Right forelimb (tissue), 1 donor: ENCODE measurements around the gene ZNF576.
"Not testable (repeated sequence)": the region's sequence is repeated elsewhere in the genome, so short reads cannot be mapped to it uniquely, and the experiment has no call there.

Experiments
- DNase-seq: peaks from one replicate; pipeline ENCODE4 v3.0.0-alpha.2; 2018

Gene ZNF576

DNA sequence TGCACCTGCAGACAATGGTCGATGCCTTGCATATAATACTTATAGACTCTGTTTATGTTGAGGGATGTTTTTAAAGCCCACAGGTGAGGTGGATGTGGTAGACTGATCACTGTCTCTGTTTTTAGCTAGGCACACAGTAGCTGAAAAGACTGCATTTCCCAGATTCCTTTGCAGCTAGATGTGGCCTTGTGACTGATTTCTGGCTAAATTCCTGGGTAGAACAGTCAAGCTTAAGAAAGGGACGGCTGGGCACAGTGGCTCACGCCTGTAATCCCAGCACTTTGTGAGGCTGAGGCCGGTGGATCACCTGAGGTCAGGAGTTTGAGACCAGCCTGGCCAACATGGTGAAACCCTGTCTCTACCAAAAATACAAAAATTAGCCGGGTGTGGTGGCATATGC, 3.9 kb downstream of the ZNF576 start:
- not testable (repeated sequence) for DNase-seq

DNA sequence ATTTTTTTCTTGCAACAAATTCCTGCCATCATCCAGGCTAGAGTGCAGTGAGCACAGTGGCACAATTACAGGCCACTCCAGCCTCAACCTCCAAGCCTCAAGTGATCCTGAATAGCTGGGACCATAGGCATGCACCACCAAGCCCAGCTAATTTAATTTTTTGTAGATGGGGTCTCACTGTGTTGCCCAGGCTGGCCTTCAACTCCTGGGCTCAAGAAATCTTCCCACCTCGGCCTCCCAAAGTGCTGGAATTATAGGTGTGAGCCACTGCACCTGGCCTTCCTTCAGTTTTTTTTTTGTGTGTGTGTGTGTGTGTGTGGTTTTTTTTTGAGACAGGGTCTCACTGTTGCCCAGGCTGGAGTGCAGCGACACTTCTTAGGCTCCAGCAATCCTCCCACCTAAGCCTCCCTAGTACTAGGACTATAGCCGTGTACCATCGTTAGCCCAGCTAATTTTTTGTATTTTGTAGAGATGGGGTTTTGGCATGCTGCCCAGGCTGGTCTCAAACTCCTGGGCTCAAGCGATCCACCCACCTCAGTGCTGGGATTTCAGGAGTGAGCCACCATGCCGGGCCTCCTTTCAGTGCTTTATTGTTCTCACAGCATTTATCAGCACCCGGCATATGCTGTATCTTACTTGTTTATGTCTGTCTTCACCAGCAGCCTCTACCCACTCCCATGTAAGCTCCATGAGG, 9.6 kb downstream of the ZNF576 start:
- DNase-seq = no peak

DNA sequence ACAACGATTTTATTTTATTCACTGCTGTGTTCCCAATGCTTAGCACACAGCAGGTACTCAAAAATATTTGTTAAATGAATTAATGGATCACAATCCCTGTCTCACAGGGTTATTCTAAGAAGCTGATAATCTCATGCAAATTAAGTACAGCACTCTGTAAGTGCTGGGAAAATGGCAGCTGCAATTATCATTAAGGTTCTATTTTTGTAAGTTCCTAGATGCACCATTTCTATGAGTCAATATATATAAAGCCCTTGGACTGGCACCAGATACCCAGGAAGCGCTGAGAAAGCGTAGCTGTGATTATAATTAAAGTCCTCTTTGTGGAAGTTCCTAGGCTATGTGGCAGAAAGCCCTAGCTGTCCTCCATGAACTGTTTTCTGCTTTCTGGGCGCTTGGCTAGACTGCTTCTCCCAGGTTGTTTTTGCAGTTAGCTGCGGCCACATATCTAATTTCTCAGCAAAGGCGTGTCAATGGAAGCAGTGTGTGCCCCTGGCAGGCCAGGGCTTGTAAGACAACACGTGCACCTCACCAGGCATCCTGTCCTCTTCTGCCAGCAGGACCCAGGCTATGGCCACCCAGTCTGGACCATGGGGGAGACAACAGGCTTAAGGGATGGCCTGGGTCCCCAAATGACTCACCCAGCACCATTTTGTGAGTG, 10.3 kb downstream of the ZNF576 start:
- no peak for DNase-seq

DNA sequence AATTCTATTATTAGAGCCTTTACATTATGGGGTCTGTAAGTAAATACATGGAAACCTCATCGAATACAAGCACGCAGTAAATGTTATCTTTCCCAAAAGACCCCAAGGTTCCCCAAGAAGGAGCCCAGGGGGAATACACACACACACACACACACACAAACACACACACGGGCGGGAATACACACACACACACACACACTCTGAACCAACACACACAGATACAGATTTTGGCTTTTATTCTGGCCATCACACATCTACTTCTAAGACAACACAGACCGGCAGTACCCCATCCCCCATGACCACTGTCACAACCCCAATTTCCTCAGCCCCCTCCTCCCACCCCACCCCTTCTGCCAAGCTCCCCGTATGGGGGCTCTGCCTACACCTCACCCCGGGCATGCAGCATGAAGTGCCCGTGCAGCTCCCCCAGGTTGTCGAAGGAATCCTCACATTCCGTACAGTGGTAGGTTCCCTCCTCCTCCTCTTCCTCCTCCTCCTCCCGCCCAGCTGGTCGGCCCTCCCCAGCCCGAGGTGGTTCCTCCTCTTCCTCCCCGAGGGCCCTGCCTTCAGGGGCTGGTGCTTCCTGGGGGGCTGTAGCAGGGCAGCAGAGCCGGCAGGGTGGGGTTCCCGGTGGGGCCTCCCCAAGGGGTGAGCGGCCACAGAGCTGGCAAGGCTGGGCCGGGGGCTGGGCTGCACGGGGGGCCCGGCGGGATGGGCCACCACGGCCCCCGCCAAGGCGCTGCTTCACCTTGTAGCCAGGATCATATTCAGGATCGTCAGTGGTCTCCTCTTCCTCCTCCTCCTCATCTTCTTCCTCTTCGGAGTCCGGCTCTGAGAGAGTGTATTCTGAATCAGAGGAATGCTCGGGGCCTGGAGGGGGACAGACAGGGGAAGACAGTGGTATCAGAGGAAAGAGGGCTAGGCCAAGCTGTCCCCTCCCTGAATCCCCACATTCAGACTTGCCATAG, 11.1 kb downstream of the ZNF576 start:
- DNase-seq = no peak

DNA sequence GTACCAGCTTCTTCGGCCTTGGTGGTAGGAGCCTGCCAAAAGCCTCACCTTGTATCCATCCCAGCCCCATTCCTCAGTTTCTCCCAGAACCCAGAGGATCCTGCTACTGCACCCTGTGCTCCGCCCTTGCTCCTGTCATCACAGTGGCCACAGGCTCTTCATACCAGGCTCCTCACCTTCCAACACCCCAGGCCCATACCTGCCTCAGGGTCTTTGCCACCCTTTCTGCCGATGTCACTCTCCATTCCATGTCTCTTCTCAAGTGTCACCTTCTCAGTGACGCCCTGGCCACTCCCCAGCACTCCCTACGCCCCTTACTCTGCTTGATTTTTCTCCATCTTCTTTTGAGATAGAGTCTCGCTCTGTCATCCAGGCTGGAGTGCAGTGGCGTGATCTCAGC, 13.5 kb downstream of the ZNF576 start:
- no peak for DNase-seq

DNA sequence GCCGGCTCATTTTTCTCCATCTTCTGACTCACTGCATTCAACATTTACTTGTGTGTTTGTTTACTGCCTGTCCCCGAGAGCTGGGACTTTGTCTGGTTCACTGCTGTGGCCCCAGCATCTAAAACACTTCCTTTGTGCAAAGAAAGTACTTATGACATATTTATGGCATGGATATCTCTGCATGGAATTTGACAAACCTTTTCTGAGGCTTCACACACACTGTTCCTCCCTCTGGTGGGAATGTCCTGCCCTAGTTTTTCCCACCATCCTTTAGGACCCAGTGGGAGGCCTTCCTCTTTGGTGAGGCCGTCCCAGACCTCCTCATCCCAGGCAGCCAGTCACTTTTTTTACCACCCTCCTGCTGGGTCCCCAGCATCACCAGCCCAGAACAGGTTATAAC, 14.1 kb downstream of the ZNF576 start:
- no peak for DNase-seq

DNA sequence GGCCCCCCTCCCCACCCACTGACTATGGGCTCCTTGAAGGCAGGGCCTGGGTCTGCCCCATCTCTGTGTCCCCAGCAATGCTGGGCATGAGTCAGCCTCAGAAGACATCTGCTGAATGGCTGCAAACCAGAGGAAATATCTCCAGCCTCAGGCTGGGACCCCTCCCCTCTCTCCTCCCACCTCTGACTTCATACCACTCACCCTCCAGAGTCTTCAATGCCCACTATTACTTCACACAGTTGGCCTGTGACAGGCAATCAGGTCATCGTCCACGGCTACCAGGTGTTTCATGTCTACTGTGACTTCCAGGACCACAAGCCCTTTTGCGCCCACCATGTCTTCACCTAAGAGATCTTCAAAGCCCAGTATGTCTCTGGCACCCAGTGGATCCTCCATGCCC, 15.4 kb downstream of the ZNF576 start, which contains the start of gene SRRM5:
TSS of gene SRRM5 (plus strand) at position 301 of the 400 bp plus-strand sequence. CDS start at position 335, 34 bp downstream.
- no peak for DNase-seq

DNA sequence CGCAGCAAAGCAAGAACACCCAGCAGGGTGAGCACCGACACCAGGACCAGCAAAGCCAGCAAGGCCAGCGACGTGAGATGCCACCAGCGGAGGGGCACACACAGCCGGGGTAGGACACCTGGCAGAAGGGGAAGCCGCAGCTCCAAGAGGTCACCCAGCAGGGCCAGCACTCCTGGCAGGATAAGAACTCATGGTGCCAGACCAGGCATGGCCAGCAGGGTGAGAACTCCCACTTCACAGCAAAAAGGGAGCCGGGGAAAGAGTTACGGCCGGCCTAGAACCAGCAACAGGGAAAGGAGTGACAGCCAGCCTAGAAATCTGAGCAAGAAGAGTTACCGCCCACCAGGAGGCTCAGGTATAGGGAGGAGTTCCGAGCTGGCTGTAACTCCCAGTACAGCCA, 16.0 kb downstream of the ZNF576 start:
- no peak for DNase-seq

DNA sequence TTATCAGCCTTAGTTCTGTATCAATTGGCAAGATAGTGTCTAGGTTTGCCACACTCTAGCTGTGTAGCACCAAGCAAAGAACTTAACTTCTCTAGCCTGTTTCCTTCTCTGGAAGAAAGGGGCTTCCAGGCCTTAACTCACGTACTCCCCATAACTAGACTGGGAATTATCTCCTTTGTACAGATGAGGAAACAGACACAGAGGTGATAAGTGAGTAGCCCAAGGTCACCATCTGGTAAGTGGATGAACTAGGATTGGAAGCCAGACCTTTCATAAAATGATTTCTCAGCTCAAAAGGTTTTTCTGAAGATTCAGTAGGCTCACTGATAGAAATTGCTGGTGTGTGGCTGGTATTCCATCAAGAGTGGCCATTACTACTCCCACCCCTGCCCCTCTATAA, 19.9 kb downstream of the ZNF576 start:
- DNase-seq = no peak

DNA sequence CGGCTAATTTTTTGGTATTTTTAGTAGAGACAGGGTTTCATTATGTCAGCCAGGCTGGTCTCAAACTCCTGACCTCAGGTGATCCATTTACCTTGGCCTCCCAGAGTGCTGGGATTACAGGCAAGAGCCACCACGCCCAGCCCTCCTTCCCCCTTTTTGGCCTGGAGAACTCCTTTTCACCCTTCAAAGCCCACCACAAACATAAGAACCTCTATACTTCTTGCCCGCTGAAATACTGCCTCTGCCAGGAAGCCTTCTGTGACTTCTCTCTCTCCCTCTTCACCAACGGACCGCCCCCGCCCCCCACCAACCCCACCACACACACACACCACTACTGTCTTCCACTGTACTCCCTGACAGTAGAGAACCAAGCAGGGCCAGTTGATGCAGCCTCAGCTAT, 20.6 kb downstream of the ZNF576 start:
- no peak for DNase-seq

DNA sequence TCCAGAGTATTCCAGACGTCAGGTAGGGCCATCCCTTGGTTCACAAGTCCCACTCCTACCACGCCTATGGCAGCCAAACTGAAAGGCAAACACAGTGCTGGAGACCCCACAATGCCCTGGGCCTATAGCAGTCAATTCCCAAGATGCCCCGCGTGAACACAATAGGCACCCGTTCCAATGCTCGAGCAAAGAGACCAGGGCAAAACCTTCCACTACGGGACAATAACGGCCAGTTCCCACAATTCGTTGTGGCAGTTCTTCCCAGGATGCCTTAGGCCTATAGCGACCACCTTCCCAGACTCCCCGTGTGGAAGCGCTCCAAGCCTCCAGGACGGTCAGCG, 22.5 kb downstream of the ZNF576 start:
- DNase-seq = no peak

DNA sequence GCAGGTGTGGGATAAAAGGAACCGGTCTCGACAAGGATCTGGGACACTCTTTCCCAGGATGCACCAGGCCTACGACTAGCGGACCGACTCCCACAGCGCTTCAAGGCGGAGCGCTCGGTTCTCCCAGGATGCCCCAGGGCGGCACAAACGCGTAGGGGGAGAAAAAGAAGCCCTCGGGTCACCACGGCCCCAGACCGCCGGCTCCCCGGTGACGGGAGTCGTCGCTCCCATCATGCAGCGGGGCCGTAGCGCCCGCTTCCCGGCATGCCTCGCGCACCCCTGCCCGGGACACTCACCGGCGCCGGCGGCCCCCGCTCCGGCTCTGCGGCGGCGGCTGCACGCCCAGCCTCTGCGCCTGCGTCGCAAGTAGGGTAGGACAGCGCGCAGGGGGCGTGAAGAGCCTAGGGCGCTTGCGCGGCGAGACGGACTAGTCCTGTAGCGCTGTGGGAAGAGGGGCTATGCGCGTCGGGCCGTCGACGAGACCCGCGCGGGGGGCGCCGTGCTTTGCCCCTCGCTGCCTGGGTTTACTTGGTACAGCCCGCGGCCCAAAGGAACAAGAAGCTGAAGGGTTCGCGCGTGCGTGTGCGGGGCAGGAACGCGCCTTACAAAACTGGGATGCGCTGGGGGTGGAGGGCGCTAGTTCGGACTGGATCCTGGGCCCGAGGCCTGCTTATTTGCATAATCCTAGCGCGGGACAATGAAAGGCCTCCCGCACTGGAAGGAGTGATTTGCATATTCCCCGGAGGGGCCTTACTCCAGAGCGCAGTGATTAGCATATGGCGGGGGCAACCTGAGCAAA, 23.1 kb downstream of the ZNF576 start, which contains the start of gene ZNF428:
TSS of gene ZNF428 (minus strand) at position 368 of the 799 bp plus-strand sequence. CDS start 5,325 bp downstream, outside the sequence.
- peak; percentile 92 for DNase-seq

DNA sequence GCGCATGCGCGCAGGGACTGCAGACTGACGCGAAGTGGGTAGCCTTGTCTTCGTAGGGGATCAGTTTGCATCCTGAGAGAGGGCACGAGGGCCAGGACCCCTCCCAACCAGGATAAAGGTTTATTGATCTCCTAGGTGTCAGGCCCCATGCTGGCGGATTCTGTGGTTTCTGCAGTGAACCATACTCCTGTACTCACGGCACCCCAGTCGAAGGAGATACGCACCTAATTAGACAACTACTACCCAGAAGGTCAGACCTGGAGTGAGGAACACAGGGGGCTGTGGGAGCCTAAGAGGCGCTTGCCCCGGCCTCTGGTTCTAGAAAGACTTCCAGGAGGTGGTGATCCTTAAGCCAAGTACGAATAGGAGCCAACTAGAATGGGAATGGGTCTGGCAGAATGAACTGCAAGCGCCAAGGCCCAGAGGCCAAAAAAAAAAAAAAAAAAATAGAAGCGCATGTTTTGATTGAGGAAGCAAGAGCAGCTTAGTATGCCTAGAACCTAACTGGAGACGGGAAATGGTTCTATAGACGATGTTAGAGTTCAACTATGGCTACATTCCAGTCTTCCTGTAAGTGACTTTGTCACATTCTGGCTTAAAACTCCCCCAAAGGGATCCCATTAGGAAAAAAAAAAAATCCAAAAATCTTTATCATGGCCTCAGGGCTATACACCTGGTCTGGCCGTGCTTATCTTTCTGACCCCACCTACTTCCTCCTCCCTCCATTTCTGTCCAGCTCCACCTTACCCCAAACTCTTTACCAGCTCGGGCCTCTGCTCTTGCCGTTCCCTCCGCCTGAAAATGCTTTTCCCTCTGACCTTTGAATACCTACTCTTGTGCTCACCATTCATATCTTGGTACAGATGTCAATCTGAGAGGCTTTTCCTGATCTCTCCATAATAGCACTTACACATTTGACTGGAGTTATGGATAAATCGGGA, 23.9 kb downstream of the ZNF576 start:
- DNase-seq = no peak

DNA sequence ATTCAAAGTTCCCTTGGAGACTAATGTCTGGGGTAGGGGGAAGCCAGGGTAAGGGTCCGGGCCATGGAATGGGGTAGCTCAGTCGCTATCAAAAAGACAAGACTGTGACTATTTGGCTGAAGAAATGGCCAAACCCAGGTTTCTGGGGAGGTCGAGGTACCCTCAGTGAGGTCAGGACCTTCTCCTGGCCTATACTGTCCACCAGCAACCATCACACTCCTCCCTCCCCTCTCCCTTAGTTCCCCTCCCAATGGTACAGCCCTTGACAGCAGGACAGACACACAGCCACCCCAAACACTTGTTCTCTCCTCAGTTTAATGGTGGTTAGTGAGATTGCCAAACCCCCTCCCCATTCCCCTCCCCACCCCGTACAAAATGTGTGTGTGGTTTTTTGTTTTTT, 25.7 kb downstream of the ZNF576 start:
- no peak for DNase-seq

DNA sequence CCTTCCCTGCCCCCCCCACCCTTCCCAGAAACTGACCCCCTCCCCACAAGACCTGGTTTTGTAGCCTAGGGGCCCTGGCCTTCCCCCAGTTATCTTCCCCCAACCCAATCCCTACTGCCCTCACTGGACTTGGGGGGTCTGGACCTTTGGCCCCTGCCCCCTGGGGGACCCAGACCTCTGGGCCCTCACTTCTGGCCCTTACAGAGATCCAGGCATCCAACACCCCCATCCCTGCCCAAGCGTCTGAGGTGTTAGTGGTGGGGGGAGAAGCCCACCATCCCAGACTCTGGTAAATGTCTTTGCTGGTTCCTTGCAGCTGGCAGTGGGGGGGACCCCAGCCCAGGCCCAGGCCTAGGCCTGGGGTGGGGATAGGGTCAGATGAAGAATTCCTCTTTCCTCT, 26.6 kb downstream of the ZNF576 start:
- DNase-seq = no peak

DNA sequence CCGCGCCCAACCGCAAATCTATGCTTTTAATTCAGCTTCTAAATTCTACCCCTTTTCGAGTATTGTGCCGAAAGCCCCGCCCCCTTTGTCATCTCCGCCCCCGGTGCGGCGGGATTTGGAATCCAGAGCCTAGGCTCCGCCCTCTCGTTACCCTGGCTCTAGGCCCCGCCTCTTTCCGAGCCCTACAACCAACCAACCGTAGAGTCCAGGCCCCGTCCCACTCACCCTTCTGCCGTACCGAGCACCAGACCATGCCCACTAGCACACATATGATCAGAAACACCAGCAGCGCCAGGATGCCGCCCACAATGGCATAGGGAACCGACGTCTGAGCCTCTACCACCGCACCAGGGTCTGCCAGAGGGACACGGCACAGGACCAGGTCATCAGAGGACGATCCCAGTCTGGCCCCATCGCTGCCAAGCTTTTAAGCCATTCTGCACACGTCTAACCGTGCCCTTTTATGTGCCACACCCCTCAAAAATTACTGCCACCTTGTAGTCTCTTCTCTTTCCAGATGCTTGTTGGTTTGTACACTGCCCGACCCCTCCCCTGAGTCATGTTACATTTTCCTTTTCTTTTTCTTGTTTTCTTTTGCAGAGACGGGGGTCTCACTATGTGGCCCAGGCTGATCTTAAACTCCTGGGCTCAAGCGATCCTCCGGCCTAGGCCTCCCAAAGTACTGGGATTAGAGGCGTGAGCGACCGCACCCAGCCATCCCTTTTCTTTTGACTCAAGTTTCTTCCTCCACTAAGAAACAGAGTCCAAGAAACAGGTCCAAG, 27.7 kb downstream of the ZNF576 start:
- DNase-seq = no peak

DNA sequence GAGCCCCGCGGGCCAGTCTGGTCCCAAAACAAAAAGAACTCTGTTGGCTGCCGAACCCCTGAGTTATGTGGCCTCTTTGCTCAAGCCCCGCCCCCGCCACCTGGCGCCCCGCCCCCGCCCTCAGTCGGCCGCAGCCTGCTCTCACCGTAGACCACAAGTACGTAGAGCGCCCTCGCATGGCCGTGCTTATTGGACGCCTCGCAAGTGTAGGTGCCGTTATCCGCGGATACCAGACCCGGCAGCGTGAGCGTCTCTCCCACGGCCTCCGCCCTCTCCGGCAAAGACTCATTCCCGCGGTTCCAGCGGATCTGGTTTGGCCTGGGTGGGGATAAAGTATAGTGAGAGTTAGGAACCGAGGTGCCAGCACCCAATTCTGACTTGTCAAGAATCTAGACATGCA, 28.5 kb downstream of the ZNF576 start:
- DNase-seq = no peak

DNA sequence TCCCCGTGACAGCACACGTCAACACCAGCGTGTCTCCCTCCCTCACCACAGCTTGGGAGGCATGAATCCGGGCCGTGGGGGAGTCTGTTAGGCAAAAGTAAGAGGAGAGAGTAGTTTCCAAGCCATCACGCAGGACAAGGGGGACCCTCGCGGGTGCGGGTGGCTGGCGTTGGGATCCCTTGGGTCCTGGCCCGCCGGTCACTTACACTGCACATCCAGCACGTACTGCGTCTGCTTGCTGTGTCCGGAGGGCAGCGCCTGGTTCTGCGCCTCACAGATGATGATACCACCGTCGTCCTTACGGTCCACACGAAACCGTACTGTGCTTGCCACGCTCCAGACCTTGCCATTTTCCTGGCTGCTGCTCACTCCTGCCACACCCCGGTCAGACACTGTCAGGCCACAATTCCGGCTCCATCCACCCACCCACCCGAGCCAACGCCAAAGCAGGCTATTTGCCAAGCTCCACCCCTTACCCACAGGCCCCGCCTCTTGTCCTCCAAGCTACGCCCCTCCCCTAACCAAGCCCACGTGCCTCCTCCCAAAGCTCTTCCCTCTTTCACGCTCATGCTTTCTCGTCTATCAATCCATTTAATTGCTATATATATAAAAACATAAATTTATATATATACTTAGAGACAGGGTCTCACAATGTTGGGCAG, 29.7 kb downstream of the ZNF576 start:
- no peak for DNase-seq

DNA sequence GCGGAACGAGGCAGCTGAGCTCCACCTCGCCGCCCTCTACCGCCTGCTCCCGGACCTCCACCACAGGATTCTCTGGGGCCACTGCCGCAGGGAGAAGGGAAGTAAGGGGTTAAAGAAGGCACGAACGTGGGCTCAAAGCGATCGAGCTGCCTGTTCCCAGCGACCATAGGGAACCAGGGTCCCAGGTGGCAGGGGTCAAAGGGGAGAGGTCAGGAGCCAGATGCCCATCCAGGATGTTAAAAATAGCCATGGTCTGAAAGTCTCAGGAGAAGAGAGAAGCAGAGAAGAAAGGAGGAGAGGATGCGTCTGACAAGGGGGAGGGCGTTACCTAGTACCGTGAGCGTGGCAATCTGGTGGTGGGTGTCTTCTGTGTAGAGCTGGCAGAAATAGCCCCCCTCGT, 30.4 kb downstream of the ZNF576 start:
- DNase-seq = no peak
